Sigmoid colon (tissue), 7 donors: ENCODE results near the gene EEF1A2. TPM values are rescaled to one million over a fixed set of nuclear protein-coding genes. Genes with fewer than 3 reads are reported as not detected.

Source experiments
- DNase-seq: peaks from one replicate; pipeline ENCODE4 v3.0.0-alpha.2; 2019
- H3K27ac ChIP-seq, 4 donors: fragments of 200-600 bp; sonication (generic); one replicate each; pipeline ENCODE4 v1.5.1; 2016 to 2019; ENCODE audit warnings: mild to moderate bottlenecking in 1 of 4
- H3K27me3 ChIP-seq, 3 donors: fragments of 200-600 bp; sonication (generic); one replicate each; pipeline ENCODE4 v1.5.1; 2019; ENCODE audit warnings: mild to moderate bottlenecking in 1 of 3
- H3K36me3 ChIP-seq, 4 donors: fragments of 200-600 bp; sonication (generic); one replicate each; pipeline ENCODE4 v1.5.1; 2016 to 2019
- H3K4me1 ChIP-seq, 4 donors: fragments of 200-600 bp; sonication (generic); one replicate each; pipeline ENCODE4 v1.5.1; 2017 to 2019
- H3K4me3 ChIP-seq, 4 donors: fragments of 200-600 bp; sonication (generic); one replicate each; pipeline ENCODE4 v1.5.1; 2017 to 2019; ENCODE audit warnings: mild to moderate bottlenecking in 2 of 4, moderate library complexity in 1 of 4
- H3K9me3 ChIP-seq, 4 donors: fragments of 200-600 bp in 3 of 4; sonication (generic) in 3 of 4; one replicate each; pipeline versions ENCODE4 v1.5.1 to v1.6.1; 2013 to 2019
- CTCF ChIP-seq, 4 experiments: fragments of 450-650 bp in 3 of 4; fragments of 200-600 bp in 1 of 4; IDR thresholded peaks; one replicate each; pipeline ENCODE4 v1.5.1; 2016 to 2019; ENCODE audit warnings: antibody characterized with exemption in 4 of 4, mild to moderate bottlenecking in 3 of 4, moderate library complexity in 2 of 4
- EP300 ChIP-seq, 4 donors: sonication (generic); formaldehyde crosslinking; IDR thresholded peaks; one replicate each; pipeline ENCODE4 v1.6.1; 2017; ENCODE audit warnings: antibody characterized with exemption in 4 of 4
- POLR2A ChIP-seq, 2 donors: fragments of 450-650 bp; IDR thresholded peaks; one replicate each; pipeline ENCODE4 v1.6.1; 2016; ENCODE audit warnings: antibody characterized with exemption in 2 of 2, mild to moderate bottlenecking in 2 of 2, moderate library complexity in 2 of 2
- POLR2AphosphoS5 ChIP-seq, 4 donors: sonication (generic); formaldehyde crosslinking; IDR thresholded peaks; one replicate each; pipeline ENCODE4 v1.6.1; 2017; ENCODE audit warnings: antibody characterized with exemption in 4 of 4
- WGBS, 2 donors: extraction: QIAGEN DNeasy Blood & Tissue Kit; methylation state at CpG; one replicate each; pipeline ENCODE4 v1.1.7; 2013; 5-methylcytosine and 5-hydroxymethylcytosine counted together
- intact Hi-C: fragments of 100-400 bp; cut with DNase I; formaldehyde crosslinking; loops from one replicate; pipeline ENCODE4 v1.15.1; 2023
- polyA plus RNA-seq, 3 donors: library from polyadenylated mRNA; stranded (reverse); fragments of 200-250 nt; gene quantifications; one replicate each; pipeline ENCODE4 v1.2.3, GENCODE V29; 2013
- total RNA-seq, 4 donors: library from RNA; depleted of rRNA; stranded (reverse); fragments of >200 nt; gene quantifications; one replicate each; pipeline ENCODE4 v1.1.0, GENCODE V29; 2016
- donor health status: healthy with polysubstance abuse.
- donor health status: Bipolar disorder and iron deficiency.
- donor health status: healthy.

Gene EEF1A2
- total and polyA plus RNA-seq, 7 donors = 2.8 to 14.3 (median 7.8) TPM

- intact Hi-C loops = no loop called here
- H3K9me3 ChIP-seq = no peaks in the 10 kb centered on the region
- peaks cover 21 to 63% (median 47%) of the 10 kb centered on the region in 3 donors for H3K27me3 ChIP-seq
- H3K36me3 ChIP-seq = no peaks in the 10 kb centered on the region
- no peak overlapping the region for H3K4me3 ChIP-seq
- no peak overlapping the region for H3K27ac ChIP-seq
- H3K4me1 ChIP-seq = peaks cover 0 to 18% (median 16%) of the 10 kb centered on the region in 4 donors
- TF ChIP-seq POLR2AphosphoS5 (IDR thresholded peaks at IDR 0.05) = no peak
- no peak for TF ChIP-seq EP300 (IDR thresholded peaks at IDR 0.05)
- TF ChIP-seq POLR2A (IDR thresholded peaks at IDR 0.05) = no peak
- TF ChIP-seq CTCF (IDR thresholded peaks at IDR 0.05) = no peak
- DNase-seq = no peak
- WGBS, 2 donors = 53 to 60% methylated on average over 13 of the region's 13 CpGs
Observed at GRCh38 chr20:63493563-63494020, 5.3 kb downstream of the EEF1A2 start.

GRCh38 chr20:63492982-63493381 lies 5.9 kb downstream of the EEF1A2 start:
- Histone ChIP-seq H3K4me1 (peaks cover 0 to 17% (median 10%) of the 10 kb centered on the region in 4 donors), H3K4me3 (no peak overlapping the region), H3K27ac (no peak overlapping the region), H3K9me3 (no peaks in the 10 kb centered on the region), H3K36me3 (no peaks in the 10 kb centered on the region), H3K27me3 (peaks cover 20 to 61% (median 45%) of the 10 kb centered on the region in 3 donors)
- 92% methylated on average over 14 of the region's 14 CpGs for WGBS, 2 donors
- DNase-seq = no peak
- intact Hi-C loops = no loop called here
- no peak for TF ChIP-seq POLR2A (IDR thresholded peaks at IDR 0.05)
- no peak for TF ChIP-seq CTCF (IDR thresholded peaks at IDR 0.05)
- no peak for TF ChIP-seq EP300 (IDR thresholded peaks at IDR 0.05)
- no peak for TF ChIP-seq POLR2AphosphoS5 (IDR thresholded peaks at IDR 0.05)

GRCh38 chr20:63492518-63492917 lies 6.4 kb downstream of the EEF1A2 start:
- Histone ChIP-seq H3K9me3 (no peaks in the 10 kb centered on the region), H3K27me3 (peaks cover 18 to 61% (median 45%) of the 10 kb centered on the region in 3 donors), H3K4me3 (no peak overlapping the region), H3K27ac (no peak overlapping the region), H3K36me3 (no peaks in the 10 kb centered on the region), H3K4me1 (peaks cover 0 to 14% (median 8%) of the 10 kb centered on the region in 4 donors)
- DNase-seq = no peak
- WGBS, 2 donors = 92% methylated on average over 2 of the region's 2 CpGs
- TF ChIP-seq POLR2A (IDR thresholded peaks at IDR 0.05) (no peak), POLR2AphosphoS5 (IDR thresholded peaks at IDR 0.05) (no peak), CTCF (IDR thresholded peaks at IDR 0.05) (no peak), EP300 (IDR thresholded peaks at IDR 0.05) (no peak)
- intact Hi-C loops = no loop called here

- no peaks in the 10 kb centered on the region for H3K9me3 ChIP-seq
- H3K4me3 ChIP-seq = no peak overlapping the region
- TF ChIP-seq POLR2A (IDR thresholded peaks at IDR 0.05) = no peak
- no peak for TF ChIP-seq EP300 (IDR thresholded peaks at IDR 0.05)
- TF ChIP-seq POLR2AphosphoS5 (IDR thresholded peaks at IDR 0.05) = no peak
- TF ChIP-seq CTCF (IDR thresholded peaks at IDR 0.05) = no peak
- 60 to 70% methylated on average over 4 of the region's 4 CpGs for WGBS, 2 donors
- intact Hi-C loops = no loop called here
- peaks cover 15 to 60% (median 41%) of the 10 kb centered on the region in 3 donors for H3K27me3 ChIP-seq
- H3K27ac ChIP-seq = no peak overlapping the region
- no peaks in the 10 kb centered on the region for H3K36me3 ChIP-seq
- no peak for DNase-seq
- H3K4me1 ChIP-seq = peaks cover 0 to 14% (median 8%) of the 10 kb centered on the region in 4 donors
Observed at GRCh38 chr20:63491635-63492230, 7.2 kb downstream of the EEF1A2 start.
